WI38 (cell line): ENCODE data around the gene AMY1C.
"Not testable (repeated sequence)": the region's sequence is repeated elsewhere in the genome, so short reads cannot be mapped to it uniquely, and the experiment has no call there.

Experiments used
- H3K4me3 ChIP-seq: 2 replicates; pipeline ENCODE4 v1.5.1; 2011; ENCODE audit warnings: low read depth, mild to moderate bottlenecking, control low read depth, low read length
- TF ChIP-seq, protein P1 (sequence below): IDR thresholded peaks from 2 replicates; pipeline ENCODE4 v1.5.1; 2012; ENCODE audit warnings: low read depth, mild to moderate bottlenecking, control low read depth, low read length

Gene AMY1C

DNA sequence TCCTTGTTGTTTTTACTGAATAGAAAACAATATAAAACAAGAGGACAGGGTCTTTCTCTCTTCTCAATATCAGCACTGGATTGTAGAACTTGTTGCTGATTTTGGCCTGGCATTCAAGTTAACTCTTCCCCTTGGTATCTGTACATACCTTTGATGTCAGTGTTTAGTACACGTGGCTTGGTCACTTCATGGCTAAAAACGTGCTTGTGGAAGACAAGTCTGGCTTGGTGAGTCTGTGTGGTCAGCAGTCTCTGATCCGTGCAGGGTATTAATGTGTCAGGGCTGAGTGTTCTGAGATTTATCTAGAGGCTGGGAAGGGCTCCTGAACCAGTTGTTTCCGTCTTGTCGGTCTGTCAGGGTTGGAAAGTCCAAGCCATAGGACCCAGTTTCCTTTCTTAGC is at the start of gene AMY1C:
AMY1C (plus strand) TSS at position 301 of the 400 bp plus-strand sequence. CDS start 572 bp downstream, outside the sequence.
- not testable (repeated sequence) for H3K4me3 ChIP-seq

DNA sequence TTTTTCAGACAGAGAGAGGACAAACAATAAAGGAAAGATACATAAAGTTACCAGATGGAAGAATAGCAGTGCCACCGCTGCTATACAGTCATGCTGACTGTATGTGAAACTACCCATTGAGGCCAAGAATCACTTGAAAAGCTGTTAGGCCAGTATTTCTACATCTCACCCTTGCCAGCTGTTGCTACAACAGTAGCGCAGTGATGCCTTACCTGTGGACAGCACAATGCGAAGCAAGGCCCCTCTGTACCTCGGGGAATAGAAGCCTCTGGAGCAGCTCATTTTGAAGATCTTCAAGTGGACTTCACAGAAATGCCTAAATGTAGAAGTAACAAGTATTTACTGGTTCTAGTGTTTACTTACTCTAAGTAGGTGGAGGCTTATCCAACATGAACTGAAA is 49.0 kb upstream of the AMY1C start:
- not testable (repeated sequence) for H3K4me3 ChIP-seq

DNA sequence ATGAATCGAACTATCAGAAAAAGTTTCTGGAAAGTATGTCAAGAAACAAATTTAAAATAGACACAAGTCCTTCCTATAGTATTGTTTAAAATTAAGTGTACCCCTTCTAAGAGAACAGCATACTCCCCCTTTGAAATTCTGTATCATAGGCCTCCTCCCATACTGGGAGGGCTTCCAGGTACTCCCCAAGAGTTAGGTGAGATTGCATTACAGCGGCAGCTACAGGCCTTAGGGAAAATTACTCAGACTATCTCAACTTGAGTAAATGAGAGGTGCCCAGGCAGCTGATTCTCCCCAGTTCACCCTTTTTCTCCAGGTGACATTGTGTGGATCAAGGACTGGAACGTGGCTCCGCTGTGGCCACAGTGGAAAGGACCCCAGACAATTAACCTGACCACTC is 48.4 kb upstream of the AMY1C start:
- not testable (repeated sequence) for H3K4me3 ChIP-seq

DNA sequence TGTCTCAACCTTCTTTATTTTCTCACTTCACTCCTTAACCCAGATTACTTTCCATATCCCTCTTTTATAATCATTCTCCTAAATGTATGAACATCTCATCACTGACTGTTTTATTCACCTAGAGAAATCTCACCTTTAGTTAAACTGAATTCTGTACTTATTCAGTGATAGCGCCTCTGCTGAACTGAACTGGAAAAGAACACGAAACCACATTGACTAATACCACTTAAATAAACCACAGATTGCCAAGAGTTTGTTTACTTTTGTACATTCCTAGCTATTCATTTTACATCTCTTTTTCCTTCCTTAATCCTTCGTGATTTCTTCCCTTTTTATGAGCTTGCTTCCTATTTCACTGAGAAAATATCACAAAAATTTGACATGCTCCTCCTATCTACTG is 42.0 kb upstream of the AMY1C start:
- not testable (repeated sequence) for H3K4me3 ChIP-seq

DNA sequence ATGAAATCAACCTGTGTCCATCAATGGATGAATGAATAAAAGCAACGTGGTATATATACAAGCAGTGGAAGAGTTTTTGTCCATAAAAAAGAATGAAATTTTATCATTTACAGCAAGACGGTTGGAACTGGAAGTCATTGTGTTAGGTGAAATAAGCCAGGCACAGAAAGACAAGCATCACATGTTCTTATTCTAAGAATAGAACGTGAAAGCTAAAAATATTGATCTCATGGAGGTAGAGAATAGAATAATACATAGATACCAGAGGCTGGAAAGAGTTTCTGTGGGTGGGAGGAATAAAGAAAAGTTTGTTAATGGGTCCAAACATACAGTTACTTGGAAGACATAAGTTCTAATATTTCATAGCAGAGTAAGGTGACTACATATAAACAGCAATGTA is 39.3 kb upstream of the AMY1C start:
- H3K4me3 ChIP-seq: not testable (repeated sequence)

GRCh38 chr1:103717404-103717803 is 32.3 kb upstream of the AMY1C start:
- not testable (repeated sequence) for H3K4me3 ChIP-seq

- not testable (repeated sequence) for H3K4me3 ChIP-seq
Observed at GRCh38 chr1:103721473-103721872, 28.2 kb upstream of the AMY1C start.

DNA sequence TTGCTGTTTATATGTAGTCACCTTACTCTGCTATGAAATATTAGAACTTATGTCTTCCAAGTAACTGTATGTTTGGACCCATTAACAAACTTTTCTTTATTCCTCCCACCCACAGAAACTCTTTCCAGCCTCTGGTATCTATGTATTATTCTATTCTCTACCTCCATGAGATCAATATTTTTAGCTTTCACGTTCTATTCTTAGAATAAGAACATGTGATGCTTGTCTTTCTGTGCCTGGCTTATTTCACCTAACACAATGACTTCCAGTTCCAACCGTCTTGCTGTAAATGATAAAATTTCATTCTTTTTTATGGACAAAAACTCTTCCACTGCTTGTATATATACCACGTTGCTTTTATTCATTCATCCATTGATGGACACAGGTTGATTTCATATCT is 14.4 kb upstream of the AMY1C start:
- H3K4me3 ChIP-seq: not testable (repeated sequence)

DNA sequence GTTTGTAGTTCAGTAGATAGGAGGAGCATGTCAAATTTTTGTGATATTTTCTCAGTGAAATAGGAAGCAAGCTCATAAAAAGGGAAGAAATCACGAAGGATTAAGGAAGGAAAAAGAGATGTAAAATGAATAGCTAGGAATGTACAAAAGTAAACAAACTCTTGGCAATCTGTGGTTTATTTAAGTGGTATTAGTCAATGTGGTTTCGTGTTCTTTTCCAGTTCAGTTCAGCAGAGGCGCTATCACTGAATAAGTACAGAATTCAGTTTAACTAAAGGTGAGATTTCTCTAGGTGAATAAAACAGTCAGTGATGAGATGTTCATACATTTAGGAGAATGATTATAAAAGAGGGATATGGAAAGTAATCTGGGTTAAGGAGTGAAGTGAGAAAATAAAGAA is 11.7 kb upstream of the AMY1C start:
- not testable (repeated sequence) for H3K4me3 ChIP-seq

GRCh38 chr1:103744449-103744848 is 5.2 kb upstream of the AMY1C start:
- not testable (repeated sequence) for H3K4me3 ChIP-seq

GRCh38 chr1:103745040-103745439 is 4.7 kb upstream of the AMY1C start:
- H3K4me3 ChIP-seq: not testable (repeated sequence)

GRCh38 chr1:103748273-103748672 is 1.4 kb upstream of the AMY1C start:
- not testable (repeated sequence) for H3K4me3 ChIP-seq

DNA sequence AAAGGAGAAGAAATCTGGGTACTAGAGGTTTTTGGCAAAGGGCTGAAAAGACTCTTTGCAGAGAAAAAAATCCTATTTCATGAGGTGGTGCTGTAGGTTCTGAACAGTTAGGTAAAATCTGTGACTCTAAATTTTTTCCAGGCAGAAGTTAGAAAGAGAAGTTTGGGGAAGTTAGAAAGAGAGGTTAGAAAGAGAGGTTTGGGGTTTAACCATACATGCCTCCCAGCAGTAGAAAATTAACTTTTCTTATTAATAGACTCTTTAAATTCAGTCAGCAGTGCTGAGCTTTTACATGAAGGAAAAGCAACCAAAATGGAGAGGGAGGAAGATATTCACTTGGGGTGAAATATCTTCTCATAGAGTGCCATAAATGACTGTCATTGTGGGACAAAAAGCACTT is 12.2 kb downstream of the AMY1C start:
- H3K4me3 ChIP-seq: no peak overlapping the region
- TF ChIP-seq, protein P1, sequence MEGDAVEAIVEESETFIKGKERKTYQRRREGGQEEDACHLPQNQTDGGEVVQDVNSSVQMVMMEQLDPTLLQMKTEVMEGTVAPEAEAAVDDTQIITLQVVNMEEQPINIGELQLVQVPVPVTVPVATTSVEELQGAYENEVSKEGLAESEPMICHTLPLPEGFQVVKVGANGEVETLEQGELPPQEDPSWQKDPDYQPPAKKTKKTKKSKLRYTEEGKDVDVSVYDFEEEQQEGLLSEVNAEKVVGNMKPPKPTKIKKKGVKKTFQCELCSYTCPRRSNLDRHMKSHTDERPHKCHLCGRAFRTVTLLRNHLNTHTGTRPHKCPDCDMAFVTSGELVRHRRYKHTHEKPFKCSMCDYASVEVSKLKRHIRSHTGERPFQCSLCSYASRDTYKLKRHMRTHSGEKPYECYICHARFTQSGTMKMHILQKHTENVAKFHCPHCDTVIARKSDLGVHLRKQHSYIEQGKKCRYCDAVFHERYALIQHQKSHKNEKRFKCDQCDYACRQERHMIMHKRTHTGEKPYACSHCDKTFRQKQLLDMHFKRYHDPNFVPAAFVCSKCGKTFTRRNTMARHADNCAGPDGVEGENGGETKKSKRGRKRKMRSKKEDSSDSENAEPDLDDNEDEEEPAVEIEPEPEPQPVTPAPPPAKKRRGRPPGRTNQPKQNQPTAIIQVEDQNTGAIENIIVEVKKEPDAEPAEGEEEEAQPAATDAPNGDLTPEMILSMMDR: no peak

DNA sequence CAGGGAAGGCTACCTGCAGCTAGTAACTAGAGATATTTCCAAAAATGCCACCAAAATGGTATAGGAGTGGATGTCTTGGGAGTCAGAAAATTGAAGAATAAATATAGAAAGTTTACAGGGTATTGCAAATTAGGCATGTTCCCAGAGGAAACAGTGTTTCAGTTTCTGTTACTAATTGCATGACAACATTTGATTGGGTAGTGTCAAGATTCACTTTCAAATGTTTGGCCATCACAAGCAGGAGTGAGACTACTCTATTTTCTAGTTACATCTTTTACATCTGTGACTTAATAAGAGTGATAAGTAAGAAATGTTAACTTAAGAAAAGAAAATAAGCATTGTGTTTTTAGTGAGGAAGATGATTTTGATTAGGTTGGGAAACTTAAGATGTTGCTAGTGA is 30.2 kb downstream of the AMY1C start:
- TF ChIP-seq, protein P1: no peak
- no peak overlapping the region for H3K4me3 ChIP-seq

GRCh38 chr1:103783944-103784377 is 34.3 kb downstream of the AMY1C start:
- H3K4me3 ChIP-seq: no peak overlapping the region
- TF ChIP-seq, protein P1: no peak
